HAP-1 (cell line): ENCODE data around the gene MCC.
A peak's percentile ranks its signal among the peaks of the same experiment; 100 is the strongest.

Source experiments
- DNase-seq, 2 experiments: peaks; one replicate each; pipeline ENCODE4 v3.0.0-alpha.2; 2016 to 2020; ENCODE audit warnings: low spot score in 2 of 2
- H3K27me3 ChIP-seq: fragments of 250-450 bp; sonication (Bioruptor Pico); 2 replicates; pipeline ENCODE4 v1.5.1; 2020; ENCODE audit warnings: low read depth, mild to moderate bottlenecking, moderate library complexity
- H3K36me3 ChIP-seq: fragments of 250-450 bp; sonication (Bioruptor Pico); replicated peaks from 2 replicates; pipeline ENCODE4 v1.5.1; 2020; ENCODE audit warnings: mild to moderate bottlenecking
- H3K4me1 ChIP-seq: fragments of 250-450 bp; sonication (Bioruptor Pico); 2 replicates; pipeline ENCODE4 v1.5.1; 2020; ENCODE audit warnings: mild to moderate bottlenecking
- H3K4me3 ChIP-seq: fragments of 250-450 bp; sonication (Bioruptor Pico); 2 replicates; pipeline ENCODE4 v1.5.1; 2020; ENCODE audit warnings: mild to moderate bottlenecking, moderate library complexity
- H3K9me3 ChIP-seq: fragments of 250-450 bp; sonication (Bioruptor Pico); 2 replicates; pipeline ENCODE4 v1.5.1; 2020; ENCODE audit warnings: mild to moderate bottlenecking, moderate library complexity
- in situ Hi-C: fragments of 300-500 bp; cut with MboI; formaldehyde crosslinking; loops from 3 replicates; pipeline ENCODE4 v1.14.3; 2020; ENCODE audit warnings: low sequenced_read_pairs, inconsistent platforms, mixed read lengths

The MCC gene

GRCh38 chr5:113034182-113034773, 454.0 kb downstream of the MCC start:
- no peak for DNase-seq

DNA sequence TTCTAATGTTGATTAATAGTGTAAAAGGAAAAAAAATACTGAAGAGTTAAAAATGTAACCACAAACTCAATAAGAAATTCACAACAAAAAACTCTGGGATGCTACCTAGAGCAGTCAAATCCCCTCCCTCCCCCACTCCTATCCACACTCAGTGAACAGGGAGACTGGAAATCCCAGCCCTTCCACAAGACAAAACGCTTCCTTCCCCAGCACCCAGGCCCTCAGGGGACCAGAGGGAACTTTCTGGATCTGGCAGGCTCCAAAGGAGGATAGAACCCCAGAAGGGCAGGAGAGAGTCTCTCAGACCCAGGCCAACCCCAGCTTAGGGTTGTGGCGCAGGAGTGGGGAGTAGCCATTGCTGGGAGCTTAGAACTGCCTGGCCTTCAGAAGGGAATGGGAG, 456.7 kb downstream of the MCC start:
- DNase-seq: peak; percentile 20 to 43
- in situ Hi-C loops: no loop called here

More at GRCh38 chr5:113034182-113034773, 454.0 kb downstream of the MCC start:
- Histone ChIP-seq H3K4me3 (no peak overlapping the region), H3K27me3 (no peaks in the 10 kb centered on the region), H3K9me3 (no peaks in the 10 kb centered on the region), H3K36me3 (no peaks in the 10 kb centered on the region), H3K4me1 (peaks cover 8% of the 10 kb centered on the region; the same call in 1 of the 2 replicates)
- in situ Hi-C loops: no loop called here

GRCh38 chr5:113031104-113031503, 457.1 kb downstream of the MCC start:
- Histone ChIP-seq H3K36me3 (peaks cover 14% of the 10 kb centered on the region), H3K9me3 (no peaks in the 10 kb centered on the region), H3K27me3 (no peaks in the 10 kb centered on the region), H3K4me1 (peaks cover 8% of the 10 kb centered on the region; the same call in 1 of the 2 replicates), H3K4me3 (no peak overlapping the region)
- in situ Hi-C loops: no loop called here
- no peak for DNase-seq

More for the DNA sequence above, 456.7 kb downstream of the MCC start:
- peaks cover 8% of the 10 kb centered on the region; the same call in 1 of the 2 replicates for H3K4me1 ChIP-seq
- H3K4me3 ChIP-seq: no peak overlapping the region
- H3K36me3 ChIP-seq: peaks cover 12% of the 10 kb centered on the region
- no peaks in the 10 kb centered on the region for H3K27me3 ChIP-seq
- H3K9me3 ChIP-seq: no peaks in the 10 kb centered on the region

DNA sequence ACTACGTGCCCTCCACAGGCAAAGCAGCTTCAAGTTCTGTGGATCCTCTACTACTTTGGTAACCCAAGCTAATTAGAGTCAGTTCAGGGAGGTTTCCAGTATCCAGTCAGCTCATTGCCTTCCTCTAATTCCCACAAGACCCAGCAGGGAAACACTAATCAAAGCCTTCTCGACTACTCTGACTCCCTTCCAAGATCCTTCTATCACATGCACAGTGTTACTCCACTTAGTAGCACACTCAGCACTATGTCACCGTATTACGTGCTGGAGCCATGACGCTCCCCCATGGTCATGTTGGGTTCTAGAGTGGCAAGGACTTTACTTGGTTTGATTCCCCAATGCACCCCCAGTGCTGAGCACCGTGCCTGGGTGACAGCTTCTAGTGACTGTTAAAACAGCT, 458.6 kb downstream of the MCC start:
- Histone ChIP-seq H3K4me1 (peaks cover 8% of the 10 kb centered on the region; the same call in 1 of the 2 replicates), H3K27me3 (no peaks in the 10 kb centered on the region), H3K36me3 (peaks cover 14% of the 10 kb centered on the region), H3K4me3 (no peak overlapping the region), H3K9me3 (no peaks in the 10 kb centered on the region)
- no peak for DNase-seq
- in situ Hi-C loops: no loop called here

- Histone ChIP-seq H3K4me1 (peaks cover under 1% of the 10 kb centered on the region; the same call in 1 of the 2 replicates), H3K9me3 (no peaks in the 10 kb centered on the region), H3K27me3 (no peaks in the 10 kb centered on the region), H3K4me3 (no peak overlapping the region), H3K36me3 (peaks cover 22% of the 10 kb centered on the region)
- no peak for DNase-seq
- in situ Hi-C loops: no loop called here
Observed at GRCh38 chr5:113027431-113027830, 460.8 kb downstream of the MCC start.

- in situ Hi-C loops: no loop called here
- DNase-seq: no peak
- peaks cover 22% of the 10 kb centered on the region for H3K36me3 ChIP-seq
- H3K9me3 ChIP-seq: no peaks in the 10 kb centered on the region
- no peak overlapping the region for H3K4me3 ChIP-seq
- H3K27me3 ChIP-seq: no peaks in the 10 kb centered on the region
- H3K4me1 ChIP-seq: no peaks in the 10 kb centered on the region; the same call in 1 of the 2 replicates
Observed at GRCh38 chr5:113027015-113027414, 461.2 kb downstream of the MCC start.

DNA sequence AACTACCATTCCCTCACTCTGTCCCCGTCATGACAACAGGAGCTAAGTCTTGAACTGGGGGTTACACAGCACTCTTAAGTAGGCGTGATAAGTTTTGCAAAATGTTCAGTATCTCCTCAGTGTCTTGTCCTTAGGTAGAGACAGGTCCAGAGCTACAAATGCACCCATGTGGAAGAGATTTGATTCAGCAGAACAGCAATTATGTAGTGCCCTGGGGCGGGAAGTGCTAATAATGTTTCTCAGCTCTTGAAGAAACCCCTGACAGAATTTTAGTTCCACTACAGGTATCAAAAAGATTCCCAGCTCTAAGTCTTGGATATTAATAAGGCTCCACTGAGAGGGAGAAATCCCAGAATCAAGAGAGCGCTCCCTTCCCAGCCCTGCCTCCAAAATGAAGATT, 462.0 kb downstream of the MCC start:
- Histone ChIP-seq H3K4me1 (peaks cover 4% of the 10 kb centered on the region), H3K36me3 (peaks cover 22% of the 10 kb centered on the region)
- in situ Hi-C loops: no loop called here

DNA sequence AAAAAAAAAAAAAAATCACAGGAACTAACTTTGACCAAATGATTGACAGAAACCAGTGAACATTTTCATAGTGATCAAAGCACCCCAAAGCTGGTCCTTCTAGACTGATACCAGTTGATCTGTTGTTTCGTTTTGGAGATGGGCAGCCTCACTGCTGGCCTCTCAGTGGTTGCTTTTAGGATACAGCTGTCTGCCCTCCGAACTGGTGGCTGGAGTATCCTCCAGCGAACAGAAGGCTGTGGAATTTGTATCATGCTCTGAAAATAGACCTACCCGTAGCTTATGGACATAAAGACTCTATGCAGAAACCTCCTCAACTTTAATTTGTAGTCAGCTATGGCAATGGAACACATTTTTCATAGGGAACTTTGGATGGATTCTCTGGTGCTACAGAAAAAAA, 462.7 kb downstream of the MCC start:
- Histone ChIP-seq H3K4me3 (no peak overlapping the region), H3K9me3 (no peaks in the 10 kb centered on the region), H3K36me3 (peaks cover 26% of the 10 kb centered on the region), H3K4me1 (peaks cover 4% of the 10 kb centered on the region), H3K27me3 (no peaks in the 10 kb centered on the region)
- in situ Hi-C loops: no loop called here
- no peak for DNase-seq

More for the DNA sequence above, 462.0 kb downstream of the MCC start:
- Histone ChIP-seq H3K9me3 (no peaks in the 10 kb centered on the region), H3K27me3 (no peaks in the 10 kb centered on the region), H3K4me3 (no peak overlapping the region)
- no peak for DNase-seq

GRCh38 chr5:113024076-113024697, 464.1 kb downstream of the MCC start:
- in situ Hi-C loops: no loop called here
- no peak for DNase-seq
- peaks cover 35% of the 10 kb centered on the region for H3K36me3 ChIP-seq

DNA sequence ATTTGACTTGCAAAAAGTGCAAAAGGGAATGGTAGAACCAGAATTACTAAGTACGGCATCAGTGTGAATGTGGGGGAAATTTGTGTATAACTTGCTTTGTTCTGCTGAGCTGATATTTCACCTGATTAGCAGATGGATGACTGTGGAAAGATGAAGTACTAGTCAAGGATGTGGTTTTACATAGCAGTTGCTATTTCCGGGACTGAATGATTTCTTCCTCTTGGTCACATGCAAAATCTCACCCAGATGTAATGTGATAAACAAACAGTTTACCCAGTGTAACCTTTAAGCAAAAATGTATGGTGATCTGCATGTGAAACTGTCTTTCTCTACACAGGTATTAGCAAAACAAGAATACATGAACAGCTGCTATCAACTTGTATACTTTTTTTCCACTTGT, 465.6 kb downstream of the MCC start:
- no peak for DNase-seq
- Histone ChIP-seq H3K36me3 (peaks cover 35% of the 10 kb centered on the region), H3K4me1 (peaks cover 4% of the 10 kb centered on the region), H3K4me3 (no peak overlapping the region), H3K27me3 (no peaks in the 10 kb centered on the region), H3K9me3 (no peaks in the 10 kb centered on the region)
- in situ Hi-C loops: no loop called here

More at GRCh38 chr5:113024076-113024697, 464.1 kb downstream of the MCC start:
- Histone ChIP-seq H3K4me3 (no peak overlapping the region), H3K9me3 (no peaks in the 10 kb centered on the region), H3K4me1 (peaks cover 4% of the 10 kb centered on the region), H3K27me3 (no peaks in the 10 kb centered on the region)

- DNase-seq: no peak
- in situ Hi-C loops: no loop called here
- Histone ChIP-seq H3K9me3 (no peaks in the 10 kb centered on the region), H3K4me1 (peaks cover 4% of the 10 kb centered on the region), H3K4me3 (no peak overlapping the region), H3K36me3 (peaks cover 24% of the 10 kb centered on the region), H3K27me3 (no peaks in the 10 kb centered on the region)
Observed at GRCh38 chr5:113020461-113021273, 467.6 kb downstream of the MCC start.

- no peaks in the 10 kb centered on the region for H3K27me3 ChIP-seq
- no peak for DNase-seq
- peaks cover 4% of the 10 kb centered on the region for H3K4me1 ChIP-seq
- no peaks in the 10 kb centered on the region for H3K9me3 ChIP-seq
- peaks cover 30% of the 10 kb centered on the region for H3K36me3 ChIP-seq
- no peak overlapping the region for H3K4me3 ChIP-seq
- in situ Hi-C loops: no loop called here
Observed at GRCh38 chr5:113017881-113018635, 470.2 kb downstream of the MCC start.

DNA sequence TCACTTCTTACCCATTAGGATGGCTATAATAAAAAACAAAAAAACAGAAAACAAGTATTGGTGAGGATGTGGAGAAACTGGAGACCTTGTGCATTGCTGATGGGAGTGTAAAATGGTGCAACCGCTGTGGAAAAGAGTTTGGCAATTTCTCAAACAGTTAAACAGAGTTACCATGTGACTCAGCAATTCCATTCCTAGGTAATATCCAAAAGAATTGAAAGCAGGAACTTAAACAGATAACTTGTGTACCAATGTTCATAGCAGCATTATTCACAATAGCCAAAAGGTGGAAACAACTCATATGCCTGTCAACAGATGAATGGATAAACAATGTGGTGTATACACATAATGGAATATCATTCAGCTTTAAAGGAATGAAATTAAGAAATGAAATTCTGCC, 482.8 kb downstream of the MCC start:
- no peak for DNase-seq
- H3K4me1 ChIP-seq: no peaks in the 10 kb centered on the region
- no peaks in the 10 kb centered on the region for H3K9me3 ChIP-seq
- in situ Hi-C loops: loop anchor here (10.0 kb wide), 1 partner anchor 319 kb away; no protein-coding TSS in a partner anchor
- no peak overlapping the region for H3K4me3 ChIP-seq
- H3K36me3 ChIP-seq: peaks cover 66% of the 10 kb centered on the region
- H3K27me3 ChIP-seq: no peaks in the 10 kb centered on the region
